Omental fat pad (tissue), 4 donors: ENCODE measurements around the gene PCMT1. TPM values are rescaled to one million over a fixed set of nuclear protein-coding genes. Genes with fewer than 3 reads are reported as not detected.

Experiments used
- ATAC-seq: fragments of 150-250 bp; one replicate; pipeline ENCODE4 v1.9.1; 2016; ENCODE audit warnings: mild to moderate bottlenecking, moderate library complexity; ENCODE audit not compliant: low FRiP score
- DNase-seq: peaks from one replicate; pipeline ENCODE4 v3.0.0-alpha.2; 2019; ENCODE audit warnings: low spot score
- total RNA-seq, 4 donors: library from RNA; depleted of rRNA; stranded (reverse); fragments of >200 nt; gene quantifications; one replicate each; pipeline ENCODE4 v1.1.0, GENCODE V29; 2016
- TF ChIP-seq, protein P1 (sequence below), 3 donors: fragments of 450-650 bp; IDR thresholded peaks; one replicate each; pipeline ENCODE4 v1.5.1; 2016 to 2017; ENCODE audit warnings: antibody characterized with exemption in 3 of 3, mild to moderate bottlenecking in 3 of 3, moderate library complexity in 2 of 3

The PCMT1 gene
- 100 to 1,000 TPM in 2 of 4 donors, 10 to 100 TPM in 2; 89.7 to 108 (median 102) TPM for total RNA-seq

DNA sequence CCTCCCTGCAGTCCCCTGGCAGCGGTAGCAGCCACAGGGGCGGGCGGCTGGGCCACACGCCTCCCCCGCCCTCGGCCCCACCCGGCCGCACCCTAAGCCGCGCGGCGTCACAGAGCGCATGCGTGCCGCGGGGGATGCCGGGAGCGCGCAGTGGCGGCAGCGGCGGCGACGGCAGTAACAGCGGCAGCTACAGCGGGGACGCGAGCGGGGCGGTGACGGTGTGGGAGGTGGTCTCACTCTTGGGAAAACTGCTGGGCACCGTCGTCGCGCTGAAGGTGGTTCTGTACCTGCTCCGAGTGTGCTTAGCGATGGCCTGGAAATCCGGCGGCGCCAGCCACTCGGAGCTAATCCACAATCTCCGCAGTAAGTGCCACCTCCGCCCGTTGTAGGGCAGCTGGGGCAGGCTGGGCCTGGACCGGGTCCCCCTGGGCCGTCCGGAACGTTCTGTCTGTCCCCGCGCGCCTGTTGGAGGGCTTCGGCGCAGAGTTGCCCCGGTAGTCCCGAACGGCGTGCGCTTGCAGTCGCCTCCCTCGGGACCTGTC lies at the start of gene PCMT1:
PCMT1 (plus strand) TSS at position 148 of the 542 bp plus-strand sequence; CDS start at position 309, 161 bp downstream.
- TF ChIP-seq, protein P1, sequence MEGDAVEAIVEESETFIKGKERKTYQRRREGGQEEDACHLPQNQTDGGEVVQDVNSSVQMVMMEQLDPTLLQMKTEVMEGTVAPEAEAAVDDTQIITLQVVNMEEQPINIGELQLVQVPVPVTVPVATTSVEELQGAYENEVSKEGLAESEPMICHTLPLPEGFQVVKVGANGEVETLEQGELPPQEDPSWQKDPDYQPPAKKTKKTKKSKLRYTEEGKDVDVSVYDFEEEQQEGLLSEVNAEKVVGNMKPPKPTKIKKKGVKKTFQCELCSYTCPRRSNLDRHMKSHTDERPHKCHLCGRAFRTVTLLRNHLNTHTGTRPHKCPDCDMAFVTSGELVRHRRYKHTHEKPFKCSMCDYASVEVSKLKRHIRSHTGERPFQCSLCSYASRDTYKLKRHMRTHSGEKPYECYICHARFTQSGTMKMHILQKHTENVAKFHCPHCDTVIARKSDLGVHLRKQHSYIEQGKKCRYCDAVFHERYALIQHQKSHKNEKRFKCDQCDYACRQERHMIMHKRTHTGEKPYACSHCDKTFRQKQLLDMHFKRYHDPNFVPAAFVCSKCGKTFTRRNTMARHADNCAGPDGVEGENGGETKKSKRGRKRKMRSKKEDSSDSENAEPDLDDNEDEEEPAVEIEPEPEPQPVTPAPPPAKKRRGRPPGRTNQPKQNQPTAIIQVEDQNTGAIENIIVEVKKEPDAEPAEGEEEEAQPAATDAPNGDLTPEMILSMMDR (IDR thresholded peaks at IDR 0.05): no peak
- ATAC-seq (peak; percentile 97), DNase-seq (peak; percentile 52)

DNA sequence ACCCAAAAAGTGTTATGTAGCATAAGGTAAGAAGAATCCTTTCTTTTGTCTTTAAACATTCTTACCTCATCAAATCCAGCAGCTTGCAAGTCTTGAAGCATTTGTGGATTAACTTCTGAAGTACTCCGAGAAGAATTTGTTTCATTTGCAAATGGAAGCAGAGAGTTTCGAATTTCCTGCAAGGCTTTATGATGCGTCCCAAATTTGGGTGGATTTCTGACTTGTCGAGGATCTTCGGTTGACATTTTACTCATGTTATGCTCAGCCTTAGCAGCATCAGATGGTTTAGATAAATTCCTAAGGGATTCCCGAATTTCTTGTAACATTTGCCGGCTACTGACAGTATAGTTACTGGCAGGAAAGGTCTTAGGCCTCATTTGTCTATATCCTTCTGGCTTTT lies 47.8 kb upstream of the PCMT1 start:
- TF ChIP-seq, protein P1 (IDR thresholded peaks at IDR 0.05): no peak
- no peak for ATAC-seq
- no peak for DNase-seq

DNA sequence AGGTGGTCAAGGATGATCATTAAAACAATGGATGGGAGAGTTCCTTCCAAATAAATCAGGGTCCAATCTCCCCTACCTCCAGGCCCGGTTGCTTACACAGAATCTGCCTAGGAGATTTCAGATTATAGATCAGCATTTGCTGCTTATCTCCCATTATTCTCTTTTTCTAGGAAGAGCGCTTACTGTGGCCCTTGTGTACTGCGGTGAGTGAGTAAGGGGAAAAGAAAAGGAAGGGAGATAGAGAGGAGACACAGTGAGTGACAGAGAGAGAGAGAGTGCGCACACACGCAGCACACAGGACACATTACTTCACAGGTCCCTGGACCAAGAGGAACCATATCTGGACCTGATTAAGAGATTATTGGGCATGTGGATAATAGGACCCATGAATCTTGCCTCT lies 37.8 kb upstream of the PCMT1 start:
- DNase-seq (no peak), ATAC-seq (no peak)
- TF ChIP-seq, protein P1 (IDR thresholded peaks at IDR 0.05): no peak

DNA sequence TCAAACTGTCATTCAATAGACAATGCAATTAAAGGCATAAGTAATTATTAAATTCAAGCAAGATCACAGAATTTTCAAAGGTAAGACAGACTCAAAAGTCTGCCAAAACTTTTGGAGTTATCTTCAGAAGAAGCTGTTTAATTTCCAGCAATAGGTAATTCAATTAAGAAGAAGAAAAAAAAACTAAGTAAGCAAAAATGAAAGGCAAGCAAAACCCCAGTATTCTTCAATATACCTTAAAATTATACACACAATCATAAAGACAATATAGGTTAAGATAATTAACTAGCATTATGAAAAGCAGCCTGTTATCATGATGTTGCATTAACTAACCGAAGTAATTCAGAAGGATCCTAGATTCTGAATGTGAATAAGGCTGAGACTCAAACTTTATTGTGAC lies 35.1 kb upstream of the PCMT1 start:
- DNase-seq: no peak
- TF ChIP-seq, protein P1 (IDR thresholded peaks at IDR 0.05): no peak
- no peak for ATAC-seq

DNA sequence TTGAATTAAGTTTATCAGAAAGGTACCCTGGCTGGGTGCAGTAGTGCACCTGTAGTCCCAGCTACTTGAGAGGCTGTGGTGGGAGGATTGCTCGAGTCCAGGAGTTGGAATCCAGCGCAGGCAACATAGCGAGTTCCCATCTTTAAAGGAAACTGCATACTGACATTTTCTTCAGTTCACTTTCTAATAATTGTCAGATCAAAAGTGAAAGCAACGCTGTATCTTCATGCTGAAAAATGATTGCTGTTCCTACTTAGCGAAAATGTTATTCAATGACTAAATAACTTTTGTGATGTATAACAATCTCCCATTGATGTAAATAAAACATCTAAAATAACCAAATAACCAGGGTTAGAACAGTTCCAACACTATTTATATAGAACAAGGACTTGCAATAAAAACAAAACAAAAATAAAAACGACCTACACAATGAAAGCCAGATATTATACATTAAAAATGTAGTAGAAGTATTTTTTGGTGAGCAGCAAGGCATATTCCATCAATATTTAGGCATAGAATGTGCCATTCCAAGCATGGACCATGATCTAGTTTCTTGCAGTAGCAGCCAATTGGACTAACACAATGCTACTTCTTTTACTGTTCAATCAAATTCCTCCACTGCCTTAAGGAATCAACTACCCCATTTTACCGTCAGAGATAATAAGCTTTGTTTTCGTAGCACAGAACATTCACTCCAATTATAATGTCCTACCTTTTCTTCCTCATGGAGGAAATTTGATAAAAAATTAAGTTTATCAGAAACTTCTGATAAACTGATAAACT lies 33.2 kb upstream of the PCMT1 start:
- TF ChIP-seq, protein P1 (IDR thresholded peaks at IDR 0.05): no peak
- DNase-seq (no peak), ATAC-seq (no peak)

DNA sequence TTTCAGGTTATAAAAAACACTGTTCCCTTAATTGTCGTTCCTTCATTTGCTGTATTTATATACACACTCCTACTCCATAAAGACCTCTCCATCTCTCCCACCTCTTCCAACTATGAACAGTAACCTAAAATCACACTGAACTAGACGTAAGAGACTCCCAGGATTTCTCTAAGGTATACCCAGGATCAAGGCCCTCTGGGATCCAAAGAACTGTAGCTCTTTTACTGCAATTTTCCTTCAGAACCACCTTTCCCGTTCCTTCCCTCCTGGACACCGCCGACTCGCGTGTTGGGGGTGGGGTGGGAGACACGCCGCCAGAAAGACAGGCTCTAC lies 32.3 kb upstream of the PCMT1 start:
- ATAC-seq: peak; percentile 19
- TF ChIP-seq, protein P1 (IDR thresholded peaks at IDR 0.05): no peak
- no peak for DNase-seq
